Fibroblast of skin of left quadriceps (primary cell): ENCODE data around the gene SPPL3.
"Not testable (repeated sequence)": the region's sequence is repeated elsewhere in the genome, so short reads cannot be mapped to it uniquely, and the experiment has no call there.

Source experiments
- DNase-seq, 2 experiments: peaks; one replicate each; pipeline ENCODE4 v3.0.0-alpha.2; 2013; ENCODE audit warnings: low read depth in 2 of 2

The SPPL3 gene, protein sequence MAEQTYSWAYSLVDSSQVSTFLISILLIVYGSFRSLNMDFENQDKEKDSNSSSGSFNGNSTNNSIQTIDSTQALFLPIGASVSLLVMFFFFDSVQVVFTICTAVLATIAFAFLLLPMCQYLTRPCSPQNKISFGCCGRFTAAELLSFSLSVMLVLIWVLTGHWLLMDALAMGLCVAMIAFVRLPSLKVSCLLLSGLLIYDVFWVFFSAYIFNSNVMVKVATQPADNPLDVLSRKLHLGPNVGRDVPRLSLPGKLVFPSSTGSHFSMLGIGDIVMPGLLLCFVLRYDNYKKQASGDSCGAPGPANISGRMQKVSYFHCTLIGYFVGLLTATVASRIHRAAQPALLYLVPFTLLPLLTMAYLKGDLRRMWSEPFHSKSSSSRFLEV

DNA sequence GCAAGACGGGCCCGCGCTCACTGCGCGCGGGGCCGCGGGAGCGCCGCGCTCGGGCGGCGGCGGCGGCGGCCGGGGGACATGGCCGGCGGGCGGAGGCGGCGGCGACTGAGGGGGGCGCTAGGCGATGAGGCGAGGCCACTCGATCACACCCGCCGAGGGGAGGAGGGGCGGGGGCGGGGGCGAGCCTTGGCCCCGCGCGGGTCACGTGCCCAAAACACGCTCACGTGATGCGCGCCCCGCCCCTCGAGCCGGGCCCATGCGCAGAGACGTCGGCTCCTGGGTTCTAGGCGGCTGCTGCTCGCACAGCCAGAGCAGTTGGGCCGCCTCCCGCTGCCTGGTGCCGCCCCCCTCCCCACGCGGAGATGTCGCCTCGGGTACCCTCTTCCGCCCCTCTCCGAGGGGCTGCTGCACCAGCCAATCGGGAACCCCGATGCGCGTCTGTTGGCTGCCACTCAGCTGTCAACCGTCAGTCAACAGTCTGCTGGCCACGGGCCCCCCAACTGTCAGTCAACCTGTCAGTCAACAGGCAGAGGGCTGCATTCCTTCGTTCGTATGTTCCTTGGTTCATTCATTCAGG is at the start of gene SPPL3:
SPPL3 (minus strand) TSS at position 162 of the 577 bp plus-strand sequence. CDS start 491 bp downstream, outside the sequence.
- peak; percentile 69 to 75 for DNase-seq

DNA sequence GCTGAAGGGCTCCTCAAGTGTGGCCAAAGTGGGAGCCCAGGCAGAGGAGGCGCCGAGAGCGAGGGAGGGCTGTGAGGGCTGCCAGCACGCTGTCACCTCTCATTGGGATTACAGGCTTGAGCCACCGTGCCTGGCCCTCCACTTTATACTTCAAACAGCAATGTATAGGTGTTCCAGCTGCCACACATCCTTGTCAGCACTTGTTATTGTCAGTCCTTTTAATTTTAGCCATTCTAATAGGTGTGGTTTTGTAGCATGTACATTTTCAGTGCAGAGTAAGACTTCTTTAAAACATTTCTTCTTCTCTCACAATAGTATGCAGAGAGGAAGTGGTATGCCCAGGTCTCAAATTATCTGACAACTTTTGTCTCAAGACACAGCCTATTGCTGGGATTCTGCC is 46.6 kb upstream of the SPPL3 start:
- DNase-seq = no peak

DNA sequence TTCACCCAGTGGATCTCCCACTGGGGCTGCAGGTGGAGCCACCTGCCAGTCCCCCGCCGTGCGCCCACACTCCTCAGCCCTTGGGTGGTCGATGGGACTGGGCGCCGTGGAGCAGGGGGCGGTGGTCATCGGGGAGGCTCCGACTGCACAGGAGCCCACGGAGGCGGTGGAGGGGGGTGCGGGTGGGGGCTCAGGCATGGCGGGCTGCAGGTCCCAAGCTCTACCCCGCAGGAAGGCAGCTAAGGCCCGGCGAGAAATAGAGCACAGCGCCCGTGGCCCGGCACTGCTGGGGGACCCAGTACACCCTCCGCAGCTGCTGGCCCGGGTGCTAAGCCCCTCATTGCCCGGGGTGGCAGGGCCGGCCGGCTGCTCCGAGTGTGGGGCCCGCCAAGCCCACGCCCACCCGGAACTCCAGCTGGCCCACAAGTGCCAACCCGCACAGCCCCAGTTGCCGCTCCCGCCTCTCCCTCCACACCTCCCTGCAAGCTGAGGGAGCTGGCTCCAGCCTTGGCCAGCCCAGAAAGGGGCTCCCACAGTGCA is 46.2 kb upstream of the SPPL3 start:
- not testable (repeated sequence) for DNase-seq

DNA sequence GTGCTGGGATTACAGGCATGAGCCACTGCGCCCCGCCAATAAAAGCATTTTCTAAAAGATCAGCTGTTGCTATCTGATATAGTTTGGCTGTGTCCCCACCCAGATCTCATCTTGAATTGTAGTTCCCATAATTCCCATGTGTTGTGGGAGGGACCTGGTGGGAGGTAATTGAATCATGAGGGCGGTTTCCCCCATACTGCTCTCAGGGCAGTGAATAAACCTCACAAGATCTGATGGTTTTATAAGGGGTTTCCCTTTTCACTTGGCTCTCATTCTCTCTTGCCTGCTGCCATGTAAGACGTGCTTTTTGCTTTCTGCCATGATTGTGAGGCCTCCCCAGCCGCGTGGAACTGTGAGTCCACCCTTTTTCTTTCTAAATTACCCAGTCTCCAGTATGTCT is 41.4 kb upstream of the SPPL3 start:
- not testable (repeated sequence) for DNase-seq

DNA sequence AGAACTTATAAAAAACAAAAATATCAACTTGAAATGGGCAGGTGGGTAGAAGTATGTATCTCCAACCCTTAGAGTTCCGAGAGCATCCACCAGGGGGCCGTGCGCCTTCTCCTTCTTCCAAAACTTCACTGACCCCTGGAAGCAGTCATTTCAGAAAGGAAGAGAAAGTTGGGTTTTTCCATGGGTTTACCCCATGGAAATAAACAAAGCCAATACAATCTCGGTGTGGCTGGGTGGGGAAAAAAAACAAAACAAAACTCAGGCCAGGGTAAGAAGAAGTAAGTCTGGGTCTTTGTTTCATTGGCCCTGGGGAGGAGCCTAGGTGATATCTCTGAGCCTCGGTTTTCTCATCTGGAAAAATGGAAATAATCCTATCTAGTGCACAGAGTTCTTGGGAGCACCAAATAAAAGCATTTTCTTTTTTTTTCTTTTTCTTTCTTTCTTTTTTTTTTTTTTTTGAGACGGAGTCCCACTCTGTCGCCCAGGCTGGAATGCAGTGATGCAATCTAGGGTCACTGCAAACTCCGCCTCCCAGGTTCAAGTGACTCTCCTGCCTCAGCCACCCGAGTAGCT is 40.6 kb upstream of the SPPL3 start:
- DNase-seq = peak; percentile 7 to 8

DNA sequence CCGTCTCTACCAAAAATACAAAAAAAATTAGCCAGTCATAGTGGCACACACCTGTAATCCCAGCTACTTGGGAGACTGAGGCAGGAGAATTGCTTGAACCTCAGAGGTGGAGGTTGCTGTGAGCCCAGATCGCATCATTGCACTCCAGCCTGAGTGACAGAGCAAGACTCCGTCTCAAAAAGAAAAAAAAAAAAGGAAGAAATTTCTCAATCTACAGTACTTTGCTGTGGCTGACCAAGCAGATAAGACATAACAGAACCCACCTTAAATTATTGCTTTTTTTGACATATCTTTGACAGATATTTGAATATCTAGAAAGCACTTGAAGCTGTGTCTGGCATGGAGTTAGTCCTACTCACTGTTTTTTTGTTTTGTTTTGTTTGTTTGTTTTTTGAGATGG is 39.3 kb upstream of the SPPL3 start:
- no peak for DNase-seq

DNA sequence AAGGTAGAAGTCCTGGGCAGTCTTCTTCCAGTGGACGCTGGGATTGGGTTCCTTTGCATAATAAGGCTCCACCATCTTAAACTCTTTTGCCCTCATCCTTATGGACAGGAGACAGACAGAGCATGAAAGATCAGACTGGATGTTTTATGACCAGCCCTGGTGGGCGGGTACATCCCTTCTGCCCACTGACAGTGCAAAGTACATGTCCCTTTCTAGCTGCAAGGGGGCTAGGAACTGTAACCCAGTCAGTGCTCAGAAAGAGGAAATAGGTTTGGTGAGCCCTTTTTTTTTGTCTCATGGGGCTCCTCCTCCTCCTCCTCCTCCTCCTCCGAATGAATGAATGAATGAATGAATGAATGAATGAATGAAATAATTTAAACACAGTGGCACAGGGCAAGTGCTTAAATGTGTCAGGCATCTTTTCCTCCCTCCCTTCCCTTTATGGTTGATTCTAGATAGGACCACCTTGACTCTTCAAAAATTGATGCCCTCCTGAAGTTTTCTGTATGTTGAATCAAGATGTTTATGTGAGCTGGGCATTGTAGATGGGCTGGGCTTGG is 37.8 kb upstream of the SPPL3 start:
- DNase-seq = no peak

DNA sequence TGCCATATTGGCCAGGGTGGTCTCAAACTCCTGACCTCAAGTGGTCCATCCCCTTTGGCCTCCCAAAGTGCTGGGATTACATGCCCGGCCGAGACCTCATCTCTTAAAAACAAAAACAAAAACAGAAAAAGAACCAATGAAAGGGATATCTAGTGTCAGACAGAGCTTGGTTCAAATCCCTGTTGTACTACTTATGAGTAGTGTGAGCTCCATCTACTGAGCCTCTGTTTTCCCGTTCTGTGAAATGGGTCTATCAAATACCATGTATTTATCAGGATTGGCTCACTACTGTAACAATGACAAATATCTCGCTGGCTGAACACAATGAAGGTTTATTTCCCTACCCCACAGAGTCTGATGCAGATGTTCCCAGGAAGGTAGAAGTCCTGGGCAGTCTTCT is 37.3 kb upstream of the SPPL3 start:
- no peak for DNase-seq

DNA sequence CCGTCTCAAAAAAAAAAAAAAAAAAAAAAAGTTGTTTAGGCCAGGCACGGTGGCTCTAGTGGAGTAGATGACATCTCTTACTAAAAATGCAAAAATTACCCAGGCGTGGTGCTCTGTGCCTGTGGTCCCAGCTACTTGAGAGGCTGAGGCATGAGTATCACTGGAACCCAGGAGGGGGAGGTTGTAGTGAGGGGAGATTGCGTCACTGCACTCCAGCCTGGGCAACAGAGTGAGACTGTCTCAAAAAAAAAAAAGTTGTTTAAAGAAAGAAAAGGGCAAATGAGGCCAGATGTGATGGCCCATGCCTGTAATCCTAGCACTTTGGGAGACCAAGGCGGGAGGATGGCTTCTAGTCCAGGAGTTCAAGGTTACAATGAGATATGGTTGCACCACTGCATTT is 36.6 kb upstream of the SPPL3 start:
- peak; percentile 1 to 14 for DNase-seq

DNA sequence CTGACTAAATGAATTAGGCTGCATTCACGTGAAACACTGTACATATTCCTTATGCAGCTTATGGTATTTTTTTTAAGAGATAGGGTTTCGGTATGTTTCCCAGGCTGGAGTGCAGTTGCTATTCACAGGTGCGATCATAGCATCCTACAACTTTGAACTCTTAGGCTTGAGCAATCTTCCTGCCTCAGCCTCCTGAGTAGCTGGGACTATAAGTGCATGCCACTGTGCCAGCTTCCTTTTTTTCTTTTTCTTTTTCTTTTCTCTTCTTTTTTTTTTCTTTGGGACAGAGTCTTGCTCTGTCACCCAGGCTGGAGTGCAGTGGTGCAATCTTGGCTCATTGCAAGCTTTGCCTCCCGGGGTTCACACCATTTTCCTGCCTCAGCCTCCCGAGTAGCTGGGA is 35.8 kb upstream of the SPPL3 start:
- DNase-seq = no peak

DNA sequence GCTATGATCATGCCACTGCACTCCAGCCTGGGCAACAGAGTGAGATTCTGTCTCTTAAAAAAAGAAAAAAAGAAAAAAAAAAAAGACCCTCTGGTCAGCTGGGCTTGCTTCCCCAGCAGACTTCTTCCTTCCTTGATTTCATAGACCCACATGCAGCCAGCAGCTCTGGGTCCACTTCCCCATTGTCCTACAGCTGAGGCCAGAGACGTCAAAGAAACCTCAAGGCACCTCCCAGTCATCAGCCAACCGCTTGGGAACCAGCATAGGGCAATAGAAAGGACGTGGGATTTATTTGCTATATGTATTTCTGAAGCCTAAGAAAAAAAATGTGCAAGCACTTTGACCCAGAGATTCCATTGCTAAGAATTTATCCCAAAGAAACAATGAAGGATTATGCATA is 35.4 kb upstream of the SPPL3 start:
- DNase-seq = no peak

DNA sequence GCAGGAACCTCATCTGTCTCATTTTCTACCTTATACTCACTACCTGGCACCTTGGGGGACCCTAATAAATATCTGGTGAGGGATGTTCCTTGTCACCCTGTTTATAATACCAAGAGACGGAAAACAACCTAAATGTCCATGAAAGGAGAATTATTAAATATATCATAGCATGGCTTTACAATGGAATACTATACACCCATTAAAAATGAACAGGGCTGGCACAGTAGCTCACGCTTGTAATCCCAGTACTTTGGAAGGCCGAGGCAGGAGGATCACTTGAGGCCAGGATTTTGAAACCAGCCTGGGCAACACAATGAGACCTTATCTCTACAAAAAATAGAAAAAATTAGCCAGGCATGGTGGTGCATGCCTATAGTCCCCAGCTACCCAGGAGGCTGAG is 34.3 kb upstream of the SPPL3 start:
- DNase-seq = no peak

DNA sequence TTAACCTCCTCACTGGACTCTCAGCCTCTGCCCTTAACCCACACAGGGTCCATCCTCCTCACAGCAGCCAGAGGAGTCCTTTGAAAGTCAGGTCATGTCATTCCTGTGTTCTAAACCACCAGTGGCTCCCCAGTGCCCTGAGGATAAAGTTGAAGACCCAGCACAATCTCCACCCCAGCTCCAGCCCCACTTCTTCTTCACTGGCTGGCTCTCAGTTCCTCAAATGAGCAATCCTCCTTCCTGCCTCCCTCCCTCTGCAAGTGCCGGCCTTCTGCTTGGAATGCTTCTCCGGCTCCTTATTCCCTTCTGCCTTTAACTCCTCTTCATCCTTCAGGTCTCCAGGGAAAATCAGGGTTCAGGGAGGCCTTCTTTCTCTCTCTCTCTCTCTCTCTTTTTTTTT is 32.0 kb upstream of the SPPL3 start:
- no peak for DNase-seq

DNA sequence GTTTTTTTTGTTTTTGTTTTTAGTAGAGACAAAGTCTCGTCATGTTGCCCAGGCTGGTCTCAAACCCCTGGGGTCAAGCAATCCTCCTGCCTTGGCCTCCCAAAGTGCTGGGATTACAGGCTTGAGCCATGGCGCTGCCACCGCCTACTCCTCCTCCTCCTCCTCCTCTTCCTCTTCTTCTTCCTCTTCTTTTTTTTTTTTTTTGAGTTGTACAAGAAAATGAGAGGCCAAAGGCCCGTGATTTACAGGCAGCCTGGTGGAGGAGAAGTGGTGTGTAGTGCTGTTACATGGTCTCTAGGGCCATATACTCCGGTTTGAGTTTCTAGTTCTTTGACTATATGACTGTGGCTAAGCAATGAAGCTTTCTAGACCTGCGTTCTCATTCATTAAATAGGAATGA is 29.6 kb upstream of the SPPL3 start:
- no peak for DNase-seq

DNA sequence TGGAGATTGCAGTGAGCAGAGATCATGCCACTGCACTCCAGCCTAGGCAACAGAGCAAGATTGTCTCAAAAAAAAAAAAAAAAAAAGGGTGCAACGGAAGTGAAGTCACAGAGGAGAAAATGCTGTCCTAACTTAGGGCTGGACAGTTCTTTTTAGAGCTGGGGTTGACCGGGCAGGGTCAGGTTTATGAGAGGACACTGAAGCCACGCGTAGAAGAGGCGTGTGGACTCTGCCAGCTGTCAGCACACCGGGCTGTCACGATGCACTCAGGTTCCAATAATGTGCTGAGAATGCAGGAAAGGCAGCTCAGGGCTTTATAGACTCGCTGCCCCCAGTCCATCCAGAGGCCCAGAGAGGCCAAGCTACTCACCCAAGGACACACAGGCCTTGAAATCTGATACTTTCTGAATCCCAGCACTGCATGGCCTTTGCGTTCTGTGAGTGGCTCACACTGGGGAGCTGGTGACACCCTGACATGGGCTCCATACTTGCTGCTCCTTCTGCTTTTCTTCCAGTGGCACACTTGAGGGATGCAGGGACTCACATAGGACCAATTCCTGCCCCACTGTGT is 28.9 kb upstream of the SPPL3 start:
- no peak for DNase-seq

DNA sequence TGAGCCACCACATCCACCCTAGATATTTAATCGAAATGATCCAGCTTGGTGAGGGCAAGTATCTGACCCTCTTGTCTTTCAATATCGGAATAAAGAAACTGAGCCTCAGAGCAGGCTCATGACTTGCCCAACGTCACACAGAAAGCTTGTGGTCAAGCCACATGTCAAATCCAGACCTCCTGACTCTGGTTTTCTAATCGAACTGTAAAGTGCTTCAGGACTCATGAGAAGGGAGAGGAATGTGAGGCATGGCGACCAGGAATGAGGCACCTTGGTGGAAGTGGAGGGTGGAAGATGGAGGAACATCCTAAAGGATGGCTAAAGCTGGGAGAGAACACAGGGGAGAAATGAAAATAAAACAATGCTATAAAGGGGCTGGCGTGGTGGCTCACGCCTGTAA is 27.9 kb upstream of the SPPL3 start:
- no peak for DNase-seq

DNA sequence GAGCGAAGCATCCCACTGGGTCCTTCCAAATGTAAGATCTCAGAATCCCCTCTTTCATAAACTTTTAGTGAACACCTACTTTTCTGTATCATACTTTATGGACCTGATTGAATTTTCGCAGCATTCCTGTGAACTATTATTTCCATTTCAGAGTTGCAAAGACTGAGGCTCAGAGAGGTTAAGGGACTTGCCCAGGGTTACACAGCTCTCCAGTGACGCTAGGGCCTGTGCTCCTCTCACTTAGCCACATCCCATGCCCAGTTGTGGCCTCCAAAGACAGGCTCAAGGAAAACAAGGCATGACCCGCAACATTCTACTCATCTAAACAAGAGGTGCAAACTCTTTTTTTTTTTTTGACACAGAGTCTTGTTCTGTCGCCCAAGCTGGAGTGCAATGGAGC is 25.9 kb upstream of the SPPL3 start:
- DNase-seq = no peak

DNA sequence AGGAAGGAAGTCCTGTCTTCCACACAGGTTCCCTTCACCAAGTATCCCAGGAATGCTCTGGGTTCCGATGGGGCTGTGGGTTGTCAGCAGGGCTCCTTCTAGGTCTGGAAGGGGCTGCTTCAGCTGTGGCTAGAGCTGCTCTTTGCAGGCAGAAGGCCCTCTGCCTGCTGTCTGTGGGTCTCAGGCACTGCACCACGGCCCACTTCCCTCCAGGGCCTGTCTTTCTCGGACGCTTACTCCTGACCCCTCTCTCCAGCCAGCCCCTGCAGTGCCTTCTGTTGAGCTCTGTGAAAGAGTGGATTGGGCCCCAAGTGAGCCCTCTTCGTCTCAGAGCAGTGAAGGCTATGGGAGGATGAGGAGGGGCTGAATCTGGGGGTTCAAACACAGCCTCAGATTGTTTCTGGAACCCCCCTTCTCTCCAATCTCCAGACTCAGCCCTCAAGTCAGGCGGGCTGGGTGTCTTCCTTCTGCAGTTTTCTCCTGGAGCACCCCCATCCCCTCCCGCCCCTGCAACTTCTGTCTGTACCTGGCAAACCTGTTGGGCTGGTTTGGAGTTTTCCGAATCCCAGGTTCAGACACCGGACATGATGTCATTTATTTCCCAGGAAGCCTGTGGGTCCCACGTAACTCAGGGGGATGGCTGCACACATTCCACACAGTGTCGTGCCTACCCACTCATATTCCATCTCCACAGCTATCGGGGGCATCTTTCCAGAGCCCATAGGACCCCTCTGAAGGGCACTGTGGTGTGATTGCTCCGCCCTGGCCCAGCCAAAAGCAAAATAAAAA is 24.9 kb upstream of the SPPL3 start:
- DNase-seq = no peak

DNA sequence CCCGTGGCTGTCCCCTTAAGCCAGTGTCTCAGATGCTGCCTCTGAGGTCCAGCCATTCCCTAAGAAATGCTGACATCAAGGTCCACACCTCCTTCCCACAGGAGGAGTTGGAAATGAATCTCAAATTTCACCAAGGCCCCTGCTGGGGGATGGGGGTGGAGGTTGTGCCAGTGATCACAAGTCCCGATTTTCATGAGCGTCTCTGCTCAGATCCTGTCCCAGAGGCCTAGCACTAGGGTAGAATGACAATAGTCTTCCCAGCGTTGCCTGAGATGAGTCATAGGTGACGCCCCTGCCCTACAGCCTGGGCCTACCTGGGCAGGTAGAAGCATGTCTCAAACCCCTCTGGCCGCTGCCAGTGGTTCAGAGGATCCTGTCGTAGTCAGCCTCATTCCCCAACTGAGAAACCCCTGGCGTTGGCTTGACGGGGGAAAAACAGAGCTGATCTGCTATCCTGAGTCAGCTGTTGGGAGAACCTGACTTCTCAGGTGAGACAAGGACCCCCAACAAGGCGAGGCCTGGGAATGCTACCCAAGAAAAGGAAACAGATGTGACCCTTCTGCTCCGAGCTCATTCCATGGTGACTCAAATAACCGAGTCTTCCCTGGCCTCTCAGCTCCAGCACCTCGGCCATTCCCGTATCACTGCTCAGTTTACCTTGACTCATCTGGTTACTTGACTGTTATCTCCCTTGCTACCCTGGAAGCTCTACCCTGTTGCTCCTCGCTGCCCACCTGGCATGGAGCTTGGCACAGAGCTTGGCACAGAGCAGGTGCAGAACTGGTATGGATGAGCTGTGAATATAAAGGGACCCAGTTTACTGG is 21.8 kb upstream of the SPPL3 start:
- DNase-seq = no peak

DNA sequence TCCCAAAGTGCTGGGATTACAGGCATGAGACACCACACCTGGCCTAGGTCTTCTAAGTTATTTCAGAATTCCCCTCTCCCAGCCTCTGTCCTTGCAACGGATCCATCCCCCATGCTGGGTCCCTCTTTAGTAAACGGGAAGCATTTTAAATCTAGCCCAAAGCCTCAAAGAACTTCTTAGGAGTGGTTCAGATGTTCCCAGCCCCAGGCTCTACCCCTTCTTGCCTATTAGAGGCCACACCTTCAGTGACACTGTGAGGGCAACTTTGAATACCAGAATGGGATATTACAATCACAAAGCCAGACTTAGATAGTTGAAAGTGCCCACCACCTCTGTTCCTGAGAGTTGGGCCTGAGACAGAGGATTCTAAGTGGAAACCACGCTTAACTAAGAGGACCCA is 18.1 kb upstream of the SPPL3 start:
- no peak for DNase-seq

DNA sequence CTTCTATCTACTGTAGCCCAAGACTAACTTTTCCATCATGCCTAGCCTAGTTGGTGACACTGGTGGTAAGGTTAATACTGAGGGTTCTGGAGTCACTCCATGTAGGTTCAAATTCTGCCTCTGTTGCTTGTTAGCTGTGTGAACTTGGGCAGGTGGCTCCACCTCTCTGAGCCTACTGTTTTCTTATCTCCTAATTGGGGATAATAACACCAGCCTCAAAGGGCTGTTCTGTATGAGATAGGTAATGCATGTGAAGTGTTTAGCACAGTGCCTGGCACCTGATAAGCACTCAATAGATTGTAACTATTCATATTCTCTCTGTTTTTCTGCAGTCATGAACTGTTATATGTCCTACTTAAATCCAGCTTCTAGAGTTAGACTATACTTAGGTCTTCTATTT is 17.5 kb upstream of the SPPL3 start:
- DNase-seq = no peak
